ENCODE data around the gene RRN3. TPM values are rescaled to one million over a fixed set of nuclear protein-coding genes. Genes with fewer than 3 reads are reported as not detected.
A peak's percentile ranks its signal among the peaks of the same experiment; 100 is the strongest.
"Not testable (repeated sequence)": the region's sequence is repeated elsewhere in the genome, so short reads cannot be mapped to it uniquely, and the experiment has no call there.

The RRN3 gene
- total RNA-seq, 2 experiments from 2014 or later = 25.5 to 39.4 TPM

DNA sequence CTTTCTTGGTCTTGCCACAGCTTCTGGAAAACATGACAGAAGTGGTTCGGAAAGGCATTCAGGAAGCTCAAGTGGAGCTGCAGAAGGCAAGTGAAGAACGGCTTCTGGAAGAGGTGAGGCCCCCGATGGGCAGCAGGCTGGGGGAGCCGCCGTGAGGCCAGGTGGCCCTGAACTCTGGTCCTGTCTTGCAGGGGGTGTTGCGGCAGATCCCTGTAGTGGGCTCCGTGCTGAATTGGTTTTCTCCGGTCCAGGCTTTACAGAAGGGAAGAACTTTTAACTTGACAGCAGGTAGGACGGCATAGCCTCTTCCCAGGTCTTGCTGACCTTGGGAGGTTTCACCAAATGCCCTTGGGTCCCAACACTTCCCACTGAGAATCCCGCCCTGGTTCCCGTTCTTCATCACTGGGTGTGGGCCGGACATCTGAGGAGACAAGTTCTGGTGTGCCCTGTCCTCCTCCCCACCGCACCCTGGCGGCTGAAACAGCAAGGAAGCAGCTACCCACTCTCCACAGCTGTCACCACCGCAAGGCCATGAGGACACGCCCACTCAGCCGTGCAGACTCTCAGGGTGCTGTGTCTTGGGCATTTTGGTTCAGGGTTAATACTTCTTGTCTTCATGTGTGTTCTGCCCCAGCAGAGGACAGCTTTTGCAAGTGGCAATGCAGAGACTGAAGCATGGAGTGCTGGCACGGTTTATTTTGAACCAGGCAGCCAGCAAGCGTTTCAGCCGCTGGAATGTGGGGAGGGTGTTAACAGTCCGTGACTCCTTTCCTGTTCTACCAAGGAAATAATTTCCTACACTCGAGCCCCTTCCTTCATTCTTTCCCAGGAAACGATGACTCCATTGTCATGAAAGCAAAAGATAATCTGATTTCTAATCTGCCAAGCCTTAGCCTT, 59.6 kb downstream of the RRN3 start:
- H3K4me1 Mint-ChIP-seq = peaks cover 14% of the 10 kb centered on the region

DNA sequence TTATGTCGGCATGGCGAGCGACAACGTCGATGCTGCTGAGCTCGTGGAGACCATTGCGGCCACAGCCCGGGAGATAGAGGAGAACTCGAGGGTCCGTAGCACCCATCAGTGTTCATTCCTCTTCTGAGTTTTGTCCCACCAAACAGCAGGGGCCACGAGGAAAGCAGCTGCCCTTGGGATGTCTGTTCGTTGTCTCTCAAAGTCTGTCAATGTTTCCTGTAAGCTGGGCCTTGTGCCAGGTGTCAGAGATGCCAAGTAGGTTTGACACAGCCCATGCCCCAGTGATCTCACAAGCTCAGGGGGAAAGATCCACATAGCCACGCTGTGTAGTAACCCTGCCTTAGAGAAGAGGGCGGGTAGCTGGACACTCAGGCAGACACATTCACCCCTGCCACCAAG, 60.8 kb downstream of the RRN3 start:
- no peaks in the 10 kb centered on the region for H3K27me3 Mint-ChIP-seq
- no peak for ATAC-seq
- no peak overlapping the region for H3K4me3 Mint-ChIP-seq
- H3K36me3 Mint-ChIP-seq = peaks cover 38% of the 10 kb centered on the region
- peaks cover 14% of the 10 kb centered on the region for H3K4me1 Mint-ChIP-seq
- CTCF ChIA-PET = interaction anchor here (1.3 to 1.4 kb wide), 2 partner anchors 19 to 39 kb away, joined by 3 read pairs; no protein-coding TSS in a partner anchor
- no peak overlapping the region for H3K27ac Mint-ChIP-seq
- no peak for DNase-seq
- H3K9me3 Mint-ChIP-seq (ENCODE audit: low read depth) = no peaks in the 10 kb centered on the region

More for the DNA sequence above, 59.6 kb downstream of the RRN3 start:
- H3K36me3 Mint-ChIP-seq = peaks cover 46% of the 10 kb centered on the region
- H3K27ac Mint-ChIP-seq = no peak overlapping the region
- no peaks in the 10 kb centered on the region for H3K27me3 Mint-ChIP-seq
- CTCF ChIA-PET = no interaction called here
- no peak for DNase-seq
- no peak overlapping the region for H3K4me3 Mint-ChIP-seq
- no peak for ATAC-seq
- H3K9me3 Mint-ChIP-seq (ENCODE audit: low read depth) = no peaks in the 10 kb centered on the region

DNA sequence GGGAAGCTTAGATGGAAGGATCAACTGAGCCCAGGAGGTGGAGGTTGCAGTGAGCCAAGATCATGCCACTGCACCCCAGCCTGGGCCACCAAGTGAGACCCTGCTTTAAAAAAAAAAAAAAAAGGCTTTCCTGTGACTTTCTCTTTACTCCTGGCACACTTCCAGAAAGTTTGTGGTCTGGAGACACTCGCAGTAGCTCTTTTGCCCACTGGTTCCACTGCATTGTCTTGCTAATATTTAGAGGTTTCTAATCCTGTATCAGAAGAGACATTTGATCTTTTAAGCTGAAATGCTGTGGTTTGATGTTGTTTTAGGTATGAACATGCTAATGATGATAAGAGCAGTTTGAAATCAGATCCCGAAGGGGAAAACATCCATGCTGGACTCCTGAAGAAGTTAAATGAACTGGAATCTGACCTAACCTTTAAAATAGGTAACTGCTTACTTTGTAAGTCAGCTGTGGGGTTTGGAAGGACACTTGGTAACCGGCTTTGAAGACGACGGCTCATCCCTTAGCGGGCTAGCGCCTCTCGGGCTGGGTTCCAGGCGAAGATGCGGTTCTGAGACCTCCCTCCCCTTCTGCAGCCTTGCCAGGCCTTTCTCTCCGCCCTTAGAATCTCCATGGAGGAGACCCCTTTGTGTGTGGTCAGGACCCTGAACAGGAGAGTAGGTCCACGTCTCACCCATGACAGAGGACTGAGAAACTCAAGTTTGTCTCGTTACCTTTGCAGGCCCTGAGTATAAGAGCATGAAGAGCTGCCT, 61.3 kb downstream of the RRN3 start:
- no peak for ATAC-seq
- H3K4me3 Mint-ChIP-seq = no peak overlapping the region
- CTCF ChIA-PET = interaction anchor here (1.0 to 1.4 kb wide), 3 partner anchors 12 to 40 kb away, joined by 3 to 7 read pairs (median 3); no protein-coding TSS in a partner anchor
- no peaks in the 10 kb centered on the region for H3K27me3 Mint-ChIP-seq
- peaks cover 14% of the 10 kb centered on the region for H3K4me1 Mint-ChIP-seq
- peaks cover 34% of the 10 kb centered on the region for H3K36me3 Mint-ChIP-seq
- no peaks in the 10 kb centered on the region for H3K9me3 Mint-ChIP-seq (ENCODE audit: low read depth)
- H3K27ac Mint-ChIP-seq = no peak overlapping the region
- DNase-seq = no peak

DNA sequence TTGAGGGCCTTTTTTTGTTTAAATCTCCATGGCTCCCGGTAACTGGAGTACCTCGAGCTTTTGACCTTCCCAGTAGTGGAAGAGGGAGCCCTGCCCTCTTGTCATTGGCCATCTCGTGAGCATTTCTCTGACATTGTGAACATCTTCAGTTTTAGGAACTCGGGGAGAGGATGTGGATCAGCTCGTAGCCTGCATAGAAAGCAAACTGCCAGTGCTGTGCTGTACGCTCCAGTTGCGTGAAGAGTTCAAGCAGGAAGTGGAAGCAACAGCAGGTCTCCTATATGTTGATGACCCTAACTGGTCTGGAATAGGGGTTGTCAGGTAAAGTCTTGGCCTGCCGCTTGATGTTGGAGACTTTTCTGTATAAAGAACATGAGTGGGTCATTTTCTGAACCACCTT, 62.5 kb downstream of the RRN3 start:
- Mint-ChIP-seq H3K27ac (peak overlapping the region; percentile 26), H3K36me3 (peaks cover 32% of the 10 kb centered on the region), H3K4me3 (no peak overlapping the region), H3K4me1 (peaks cover 14% of the 10 kb centered on the region), H3K9me3 (ENCODE audit: low read depth) (no peaks in the 10 kb centered on the region), H3K27me3 (no peaks in the 10 kb centered on the region)
- ATAC-seq (no peak), DNase-seq (no peak)
- CTCF ChIA-PET = interaction anchor here (1.0 kb wide), 1 partner anchor 13 kb away, joined by 7 read pairs; no protein-coding TSS in a partner anchor

DNA sequence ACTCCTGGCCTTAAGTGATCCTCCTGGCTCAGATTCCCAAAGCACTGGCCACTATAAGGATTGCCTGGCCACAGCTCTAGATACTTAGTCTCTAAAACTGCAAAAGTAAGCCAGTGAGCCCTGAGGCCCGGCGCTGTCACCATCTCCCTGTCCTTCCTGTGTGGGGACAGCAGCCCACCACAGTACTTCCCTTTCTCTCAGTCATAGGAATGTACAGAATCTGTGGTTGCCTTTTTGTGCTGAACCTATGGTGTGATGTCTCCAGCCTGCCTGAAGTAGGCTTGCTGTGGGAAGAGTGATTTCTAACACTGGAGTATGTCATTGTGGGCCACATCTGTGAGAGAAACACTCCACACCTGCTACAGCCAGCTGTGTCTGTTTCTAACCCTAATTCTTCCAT, 62.9 kb downstream of the RRN3 start:
- H3K36me3 Mint-ChIP-seq = peaks cover 28% of the 10 kb centered on the region
- no peaks in the 10 kb centered on the region for H3K9me3 Mint-ChIP-seq (ENCODE audit: low read depth)
- H3K4me3 Mint-ChIP-seq = no peak overlapping the region

DNA sequence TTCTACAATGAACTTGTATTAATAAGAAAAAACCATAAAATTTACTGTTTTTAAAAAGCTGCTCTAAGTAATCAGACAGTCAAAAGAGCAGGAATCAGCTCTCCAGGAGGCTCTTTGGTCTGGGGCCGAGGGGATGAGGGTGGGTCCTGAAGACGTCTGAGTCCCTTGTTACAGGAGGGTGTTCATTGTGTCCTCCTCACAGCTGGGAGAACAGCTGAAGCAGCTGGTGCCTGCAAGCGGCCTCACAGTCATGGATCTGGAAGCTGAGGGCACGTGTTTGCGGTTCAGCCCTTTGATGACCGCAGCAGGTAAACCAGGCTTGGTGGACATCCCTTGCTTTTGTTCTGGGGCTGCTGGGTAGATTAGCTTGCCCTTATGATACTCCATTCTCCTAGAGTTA, 64.3 kb downstream of the RRN3 start:
- ATAC-seq; H3K4me3 Mint-ChIP-seq; H3K27ac Mint-ChIP-seq; CTCF ChIA-PET; DNase-seq; H3K27me3 Mint-ChIP-seq; H3K9me3 Mint-ChIP-seq (ENCODE audit: low read depth): not testable (repeated sequence)
- Mint-ChIP-seq H3K4me1 (peaks cover 18% of the 10 kb centered on the region), H3K36me3 (peaks cover 26% of the 10 kb centered on the region)

More for the DNA sequence above, 62.9 kb downstream of the RRN3 start:
- peak overlapping the region; percentile 26 for H3K27ac Mint-ChIP-seq
- CTCF ChIA-PET = no interaction called here
- ATAC-seq = peak; percentile 61
- DNase-seq = peak; percentile 51
- no peaks in the 10 kb centered on the region for H3K27me3 Mint-ChIP-seq
- peaks cover 14% of the 10 kb centered on the region for H3K4me1 Mint-ChIP-seq

DNA sequence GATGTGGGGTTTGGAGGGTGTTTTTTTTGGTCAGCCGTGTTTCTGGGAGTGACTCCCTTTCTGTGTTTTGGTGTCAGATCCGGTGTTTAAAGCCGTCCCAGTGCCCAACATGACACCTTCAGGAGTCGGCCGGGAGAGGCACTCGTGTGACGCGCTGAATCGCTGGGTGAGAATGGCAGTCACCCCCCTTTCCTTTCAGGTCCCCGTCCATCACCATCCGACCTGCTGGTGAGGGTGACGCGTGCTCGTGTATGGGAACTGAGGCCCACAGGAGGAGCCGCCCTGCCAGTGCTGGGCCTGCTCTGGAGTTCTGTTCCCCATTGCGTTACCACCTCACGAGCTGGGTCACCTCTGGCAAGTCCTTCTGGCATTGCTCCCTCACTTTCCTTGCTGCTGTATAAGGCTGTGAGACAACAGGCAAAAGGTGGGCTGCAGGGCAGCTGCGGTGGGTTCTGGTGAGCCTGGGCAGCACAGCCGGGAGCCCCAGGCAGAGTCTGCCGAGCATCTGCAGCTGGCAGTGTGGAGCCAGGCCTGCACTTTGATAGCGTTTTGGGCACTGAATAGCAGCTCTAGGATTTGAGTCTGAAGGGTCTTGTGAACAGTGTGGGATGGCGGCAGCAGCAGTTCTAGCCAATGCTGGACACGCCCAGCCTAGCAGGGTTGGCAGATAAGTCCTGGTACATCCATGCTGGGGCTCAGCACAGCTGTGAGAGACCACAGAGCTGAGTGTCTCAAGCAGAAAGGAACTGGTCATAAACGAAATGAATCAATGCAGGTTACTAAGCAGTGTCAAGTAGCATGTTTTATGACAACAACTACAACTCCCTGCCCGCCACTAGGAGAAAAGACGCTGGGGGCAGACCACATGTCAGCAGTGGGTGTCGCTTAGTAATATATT, 65.0 kb downstream of the RRN3 start:
- H3K27ac Mint-ChIP-seq; H3K4me3 Mint-ChIP-seq; H3K9me3 Mint-ChIP-seq (ENCODE audit: low read depth); H3K27me3 Mint-ChIP-seq; CTCF ChIA-PET; ATAC-seq; DNase-seq: not testable (repeated sequence)
- Mint-ChIP-seq H3K4me1 (peaks cover 18% of the 10 kb centered on the region), H3K36me3 (peaks cover 21% of the 10 kb centered on the region)

DNA sequence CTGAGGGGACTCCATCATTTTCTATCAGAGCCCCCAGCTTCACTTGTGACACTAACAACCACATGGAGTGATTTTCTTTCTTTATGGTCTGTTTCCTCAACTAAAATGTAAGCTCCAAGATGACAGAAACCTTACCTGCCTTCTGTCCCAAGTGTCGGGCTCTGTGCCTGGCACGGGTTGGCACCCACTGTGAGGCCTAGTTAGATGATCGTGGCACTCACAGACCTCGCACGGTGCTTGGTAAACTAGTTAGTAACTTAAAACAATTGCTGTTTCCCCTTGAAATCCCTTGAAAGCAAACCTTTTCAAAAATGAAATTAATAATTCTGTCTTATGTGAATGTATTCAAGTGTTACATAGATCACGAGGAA, 65.7 kb downstream of the RRN3 start:
- CTCF ChIA-PET; H3K27ac Mint-ChIP-seq; DNase-seq; H3K4me3 Mint-ChIP-seq; ATAC-seq; H3K9me3 Mint-ChIP-seq (ENCODE audit: low read depth); H3K27me3 Mint-ChIP-seq: not testable (repeated sequence)
- H3K36me3 Mint-ChIP-seq = peaks cover 16% of the 10 kb centered on the region
- H3K4me1 Mint-ChIP-seq = peaks cover 18% of the 10 kb centered on the region

DNA sequence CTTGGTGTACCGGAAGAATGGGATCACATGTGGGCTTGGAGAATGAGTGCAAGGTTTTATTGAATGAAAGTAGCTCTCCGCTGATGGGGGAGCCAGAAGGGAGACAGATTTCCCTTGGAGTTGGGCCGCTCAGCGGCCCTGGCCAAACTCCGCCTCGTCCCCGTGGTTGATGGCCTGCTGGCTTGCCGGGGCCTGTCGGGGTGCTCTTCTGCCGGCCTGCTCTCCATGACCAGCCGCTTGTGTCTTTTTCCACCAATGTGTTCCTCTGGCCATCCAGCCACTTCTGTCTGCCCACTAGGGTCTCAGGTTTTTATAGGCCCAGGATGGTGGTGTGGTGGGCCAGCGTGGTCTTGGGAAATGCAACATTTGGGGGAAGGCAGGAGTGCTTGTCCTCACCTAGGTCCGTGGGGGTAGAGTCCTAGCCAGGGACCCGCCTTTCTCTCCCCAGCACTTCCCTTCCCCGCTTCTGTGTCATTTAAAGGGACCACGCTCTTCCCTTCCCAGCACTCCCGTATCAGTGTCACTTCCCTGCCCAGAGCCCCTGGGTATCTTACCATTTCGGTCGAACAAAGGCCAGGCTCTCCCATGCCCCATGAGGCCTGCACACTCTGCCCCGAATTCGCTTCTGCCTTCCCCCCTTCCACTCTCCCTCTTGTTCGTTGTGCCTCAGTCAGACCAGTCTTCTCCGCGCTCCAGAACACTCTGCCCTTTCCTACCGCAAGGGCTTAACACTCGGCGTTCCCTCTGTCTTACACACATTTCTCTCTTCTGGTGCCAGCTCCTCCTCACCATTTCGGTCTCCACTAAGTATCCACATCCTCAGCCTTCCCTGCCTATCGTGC, 66.3 kb downstream of the RRN3 start:
- peaks cover 17% of the 10 kb centered on the region for H3K36me3 Mint-ChIP-seq
- H3K27ac Mint-ChIP-seq, CTCF ChIA-PET: not testable (repeated sequence)

DNA sequence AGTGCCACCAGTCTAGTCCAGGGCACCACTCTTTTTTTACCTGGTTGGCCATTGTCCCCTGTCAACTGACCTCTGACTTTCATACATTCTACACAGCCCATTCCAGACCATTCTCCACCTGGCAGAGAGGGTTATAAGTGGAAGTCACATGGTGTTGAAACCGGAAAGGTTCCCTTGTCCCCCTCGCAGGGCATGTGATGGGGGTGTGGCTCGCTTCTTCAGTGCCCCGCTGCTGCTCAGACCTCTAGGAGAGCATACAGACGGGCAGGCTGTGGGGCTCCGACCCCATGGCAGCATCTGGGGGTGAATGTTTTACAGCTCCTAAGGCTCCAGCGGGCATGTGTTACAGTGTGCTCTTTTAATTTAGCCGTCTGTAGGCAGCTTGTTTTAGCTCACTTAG, 67.0 kb downstream of the RRN3 start:
- H3K4me3 Mint-ChIP-seq; CTCF ChIA-PET; ATAC-seq; DNase-seq; H3K27me3 Mint-ChIP-seq; H3K27ac Mint-ChIP-seq; H3K9me3 Mint-ChIP-seq (ENCODE audit: low read depth): not testable (repeated sequence)
- peaks cover 18% of the 10 kb centered on the region for H3K4me1 Mint-ChIP-seq
- peaks cover 16% of the 10 kb centered on the region for H3K36me3 Mint-ChIP-seq

More for the DNA sequence above, 66.3 kb downstream of the RRN3 start:
- peaks cover 18% of the 10 kb centered on the region for H3K4me1 Mint-ChIP-seq
- not testable (repeated sequence) for H3K27me3 Mint-ChIP-seq; ATAC-seq; DNase-seq; H3K4me3 Mint-ChIP-seq; H3K9me3 Mint-ChIP-seq (ENCODE audit: low read depth)

DNA sequence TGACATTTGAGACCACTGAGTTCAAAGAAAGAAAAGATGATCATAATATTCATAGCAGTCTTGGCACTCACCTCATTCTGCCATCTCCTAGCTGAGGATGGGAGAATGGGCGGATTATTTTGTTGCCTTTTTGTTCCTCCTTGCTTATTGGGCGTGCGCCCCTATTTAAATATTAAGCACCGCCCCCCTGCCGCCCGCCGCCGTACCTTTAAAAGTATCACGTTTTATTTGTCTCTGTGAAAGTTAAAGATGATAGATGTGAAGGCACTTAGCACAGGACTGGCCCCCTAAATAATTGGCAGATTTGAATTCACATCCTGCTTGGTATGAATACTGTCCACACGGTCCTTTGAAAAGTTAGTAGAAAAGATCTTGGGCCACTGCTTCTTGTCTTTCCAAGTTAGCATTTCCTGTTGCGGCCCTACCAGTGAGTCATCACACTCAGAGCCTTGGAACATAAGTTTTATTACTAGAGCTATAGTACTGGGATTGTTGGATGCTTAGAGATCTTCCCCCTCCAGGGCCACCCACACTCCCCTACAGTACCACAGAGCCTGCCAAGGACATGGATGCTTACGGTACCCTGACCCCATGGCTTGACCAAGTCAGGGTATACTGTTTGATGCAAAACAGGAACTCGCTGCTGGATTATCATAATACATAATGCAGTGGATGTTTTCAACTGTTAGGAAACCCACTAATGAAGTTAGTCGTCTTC, 68.7 kb downstream of the RRN3 start:
- H3K27me3 Mint-ChIP-seq; DNase-seq; ATAC-seq; H3K4me1 Mint-ChIP-seq; H3K36me3 Mint-ChIP-seq; H3K27ac Mint-ChIP-seq; H3K4me3 Mint-ChIP-seq; H3K9me3 Mint-ChIP-seq (ENCODE audit: low read depth); CTCF ChIA-PET: not testable (repeated sequence)

DNA sequence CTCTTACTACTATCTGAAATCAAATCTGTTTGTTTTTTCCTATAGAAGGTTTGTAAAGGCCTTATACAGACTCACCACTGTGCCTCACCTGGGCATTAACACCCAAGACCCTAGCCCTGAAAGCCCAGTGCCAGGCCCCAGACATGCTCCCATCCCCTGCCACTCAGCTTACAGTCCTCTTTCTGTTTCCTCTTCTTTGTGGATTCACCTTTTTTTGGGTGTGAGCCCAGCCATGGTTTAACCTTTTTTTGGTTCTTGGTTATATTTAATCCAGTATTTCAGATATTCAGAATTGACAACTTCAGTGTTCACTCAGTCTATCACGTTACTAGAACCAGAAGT, 69.2 kb downstream of the RRN3 start:
- H3K4me3 Mint-ChIP-seq; H3K27ac Mint-ChIP-seq; ATAC-seq; CTCF ChIA-PET; DNase-seq; H3K36me3 Mint-ChIP-seq; H3K9me3 Mint-ChIP-seq (ENCODE audit: low read depth); H3K27me3 Mint-ChIP-seq; H3K4me1 Mint-ChIP-seq: not testable (repeated sequence)

Data from activated CD8-positive, alpha-beta memory T cell treated with anti-CD3 and anti-CD28 coated beads, Interleukin-2, amount 10 ng/mL, durations not matched to agents 7 days and 5 days (primary cell).